Amygdala (tissue), 56 donors: Measurements from ENCODE around the gene TMTC2.

Source experiments
- DNase-seq, 56 donors: peaks; one replicate each; lab custom pipeline; 2025; lab: John Stamatoyannopoulos, UW

Gene TMTC2

GRCh38 chr12:82937151-82937550, 250.4 kb downstream of the TMTC2 start:
- no peak for DNase-seq

- no peak for DNase-seq
Measured at GRCh38 chr12:82942521-82942920, 255.8 kb downstream of the TMTC2 start.

GRCh38 chr12:82942991-82943401, 256.3 kb downstream of the TMTC2 start:
- no peak for DNase-seq

- no peak for DNase-seq
Measured at GRCh38 chr12:82948491-82948890, 261.8 kb downstream of the TMTC2 start.

- no peak for DNase-seq
Measured at GRCh38 chr12:82950356-82950755, 263.6 kb downstream of the TMTC2 start.

- DNase-seq, result no peak
Measured at GRCh38 chr12:82952946-82953345, 266.2 kb downstream of the TMTC2 start.

GRCh38 chr12:82953397-82953796, 266.7 kb downstream of the TMTC2 start:
- no peak for DNase-seq

GRCh38 chr12:82954064-82954463, 267.4 kb downstream of the TMTC2 start:
- DNase-seq, result no peak

- DNase-seq, result no peak
Measured at GRCh38 chr12:82954572-82954971, 267.9 kb downstream of the TMTC2 start.

- no peak for DNase-seq
Measured at GRCh38 chr12:82955043-82955442, 268.3 kb downstream of the TMTC2 start.

GRCh38 chr12:82958966-82959365, 272.3 kb downstream of the TMTC2 start:
- no peak for DNase-seq

GRCh38 chr12:82959821-82960220, 273.1 kb downstream of the TMTC2 start:
- no peak for DNase-seq

GRCh38 chr12:82961835-82962234, 275.1 kb downstream of the TMTC2 start:
- no peak for DNase-seq

GRCh38 chr12:82963956-82964355, 277.2 kb downstream of the TMTC2 start:
- no peak for DNase-seq

- DNase-seq, result no peak
Measured at GRCh38 chr12:82964446-82964845, 277.7 kb downstream of the TMTC2 start.

- DNase-seq, result no peak
Measured at GRCh38 chr12:82966001-82966559, 279.4 kb downstream of the TMTC2 start.

GRCh38 chr12:82968631-82969367, 282.1 kb downstream of the TMTC2 start:
- no peak for DNase-seq

- DNase-seq, result no peak
Measured at GRCh38 chr12:82970614-82971013, 283.9 kb downstream of the TMTC2 start.

GRCh38 chr12:82971584-82971983, 284.9 kb downstream of the TMTC2 start:
- DNase-seq, result no peak

- no peak for DNase-seq
Measured at GRCh38 chr12:82972624-82973023, 285.9 kb downstream of the TMTC2 start.

- DNase-seq, result no peak
Measured at GRCh38 chr12:82973592-82973991, 286.9 kb downstream of the TMTC2 start.

- DNase-seq, result no peak
Measured at GRCh38 chr12:82981150-82981549, 294.4 kb downstream of the TMTC2 start.

- DNase-seq, result no peak
Measured at GRCh38 chr12:82994117-82994516, 307.4 kb downstream of the TMTC2 start.
